HEK293 (cell line): ENCODE measurements around the gene COL24A1.

Source experiments
- KLF1 ChIP-seq: fragments of 450-650 bp; formaldehyde crosslinking; IDR thresholded peaks from 2 replicates; pipeline ENCODE4 v1.5.1; 2016; ENCODE audit warnings: missing biosample characterization, missing genetic modification characterization
- MZF1 ChIP-seq: fragments of 450-650 bp; formaldehyde crosslinking; IDR thresholded peaks from 2 replicates; pipeline ENCODE4 v1.5.1; 2017; ENCODE audit warnings: missing biosample characterization, missing genetic modification characterization, borderline replicate concordance
- RBAK ChIP-seq: fragments of 450-650 bp; formaldehyde crosslinking; IDR thresholded peaks from 2 replicates; pipeline ENCODE4 v1.5.1; 2016; ENCODE audit warnings: missing biosample characterization, missing genetic modification characterization
- SP2 ChIP-seq: fragments of 450-650 bp; formaldehyde crosslinking; IDR thresholded peaks from 2 replicates; pipeline ENCODE4 v1.5.1; 2016; ENCODE audit warnings: missing biosample characterization, missing genetic modification characterization
- YY2 ChIP-seq: fragments of 450-650 bp; formaldehyde crosslinking; IDR thresholded peaks from 2 replicates; pipeline ENCODE4 v1.5.1; 2016; ENCODE audit warnings: missing biosample characterization, missing genetic modification characterization
- ZBTB48 ChIP-seq: fragments of 450-650 bp; formaldehyde crosslinking; IDR thresholded peaks from 2 replicates; pipeline ENCODE4 v1.5.1; 2016; ENCODE audit warnings: missing biosample characterization, missing genetic modification characterization
- ZFP37 ChIP-seq: fragments of 450-650 bp; formaldehyde crosslinking; IDR thresholded peaks from 2 replicates; pipeline ENCODE4 v1.5.1; 2016; ENCODE audit warnings: missing biosample characterization, missing genetic modification characterization
- ZIC2 ChIP-seq: fragments of 450-650 bp; formaldehyde crosslinking; IDR thresholded peaks from 2 replicates; pipeline ENCODE4 v1.5.1; 2016; ENCODE audit warnings: missing biosample characterization, missing genetic modification characterization
- ZNF10 ChIP-seq: fragments of 450-650 bp; formaldehyde crosslinking; IDR thresholded peaks from 2 replicates; pipeline ENCODE4 v1.5.1; 2017; ENCODE audit warnings: missing biosample characterization, missing genetic modification characterization
- ZNF23 ChIP-seq: fragments of 450-650 bp; formaldehyde crosslinking; IDR thresholded peaks from 2 replicates; pipeline ENCODE4 v1.5.1; 2016; ENCODE audit warnings: missing biosample characterization, missing genetic modification characterization, borderline replicate concordance
- ZNF24 ChIP-seq: fragments of 450-650 bp; formaldehyde crosslinking; IDR thresholded peaks from 2 replicates; pipeline ENCODE4 v1.5.1; 2016; ENCODE audit warnings: missing biosample characterization, missing genetic modification characterization
- ZNF266 ChIP-seq: fragments of 450-650 bp; formaldehyde crosslinking; IDR thresholded peaks from 2 replicates; pipeline ENCODE4 v1.5.1; 2016; ENCODE audit warnings: missing biosample characterization, missing genetic modification characterization, low read depth
- ZNF350 ChIP-seq: fragments of 450-650 bp; formaldehyde crosslinking; IDR thresholded peaks from 2 replicates; pipeline ENCODE4 v1.5.0; 2017; ENCODE audit warnings: missing biosample characterization, mild to moderate bottlenecking, missing genetic modification characterization
- ZNF366 ChIP-seq: fragments of 450-650 bp; formaldehyde crosslinking; conservative IDR thresholded peaks from 2 replicates; pipeline ENCODE4 v1.5.1; 2016; ENCODE audit warnings: missing biosample characterization, missing genetic modification characterization
- ZNF585B ChIP-seq: fragments of 450-650 bp; formaldehyde crosslinking; IDR thresholded peaks from 2 replicates; pipeline ENCODE4 v1.5.1; 2016; ENCODE audit warnings: missing biosample characterization, missing genetic modification characterization
- ZNF596 ChIP-seq: fragments of 450-650 bp; IDR thresholded peaks from 2 replicates; pipeline ENCODE4 v1.5.0; 2018; ENCODE audit warnings: missing biosample characterization, mild to moderate bottlenecking, missing genetic modification characterization, moderate library complexity
- ZNF658 ChIP-seq: fragments of 450-650 bp; formaldehyde crosslinking; IDR thresholded peaks from 2 replicates; pipeline ENCODE4; 2016; ENCODE audit warnings: missing biosample characterization, missing genetic modification characterization
- ZNF747 ChIP-seq: fragments of 450-650 bp; formaldehyde crosslinking; IDR thresholded peaks from 2 replicates; pipeline ENCODE4 v1.5.1; 2016; ENCODE audit warnings: missing biosample characterization, missing genetic modification characterization
- ZNF768 ChIP-seq: fragments of 450-650 bp; formaldehyde crosslinking; IDR thresholded peaks from 2 replicates; pipeline ENCODE4 v1.5.1; 2018; ENCODE audit warnings: missing biosample characterization, mild to moderate bottlenecking, missing genetic modification characterization
- ZNF792 ChIP-seq: fragments of 450-650 bp; formaldehyde crosslinking; IDR thresholded peaks from 2 replicates; pipeline ENCODE4 v1.5.1; 2016; ENCODE audit warnings: missing biosample characterization, missing genetic modification characterization
- TF ChIP-seq, protein P1 (sequence below): fragments of 450-650 bp; formaldehyde crosslinking; conservative IDR thresholded peaks from 2 replicates; pipeline ENCODE4 v1.5.1; 2016; ENCODE audit warnings: low read depth, missing biosample characterization, missing genetic modification characterization
- TF ChIP-seq, protein P2 (sequence below): fragments of 450-650 bp; IDR thresholded peaks from 2 replicates; pipeline ENCODE4 v1.5.1; 2018; ENCODE audit warnings: missing biosample characterization, missing genetic modification characterization
- TF ChIP-seq, protein P3 (sequence below): fragments of 450-650 bp; formaldehyde crosslinking; IDR thresholded peaks from 2 replicates; pipeline ENCODE4 v1.5.1; 2016; ENCODE audit warnings: missing biosample characterization, missing genetic modification characterization
- TF ChIP-seq, protein P4 (sequence below): fragments of 450-650 bp; formaldehyde crosslinking; IDR thresholded peaks from 2 replicates; pipeline ENCODE4 v1.5.1; 2016; ENCODE audit warnings: missing biosample characterization, missing genetic modification characterization
- TF ChIP-seq, protein P5 (sequence below): fragments of 450-650 bp; formaldehyde crosslinking; IDR thresholded peaks from 2 replicates; pipeline ENCODE4 v1.5.1; 2016; ENCODE audit warnings: missing biosample characterization, missing genetic modification characterization
- TF ChIP-seq, protein P6 (sequence below): fragments of 450-650 bp; formaldehyde crosslinking; IDR thresholded peaks from 2 replicates; pipeline ENCODE4 v1.5.1; 2016; ENCODE audit warnings: missing biosample characterization, missing genetic modification characterization

The COL24A1 gene

DNA sequence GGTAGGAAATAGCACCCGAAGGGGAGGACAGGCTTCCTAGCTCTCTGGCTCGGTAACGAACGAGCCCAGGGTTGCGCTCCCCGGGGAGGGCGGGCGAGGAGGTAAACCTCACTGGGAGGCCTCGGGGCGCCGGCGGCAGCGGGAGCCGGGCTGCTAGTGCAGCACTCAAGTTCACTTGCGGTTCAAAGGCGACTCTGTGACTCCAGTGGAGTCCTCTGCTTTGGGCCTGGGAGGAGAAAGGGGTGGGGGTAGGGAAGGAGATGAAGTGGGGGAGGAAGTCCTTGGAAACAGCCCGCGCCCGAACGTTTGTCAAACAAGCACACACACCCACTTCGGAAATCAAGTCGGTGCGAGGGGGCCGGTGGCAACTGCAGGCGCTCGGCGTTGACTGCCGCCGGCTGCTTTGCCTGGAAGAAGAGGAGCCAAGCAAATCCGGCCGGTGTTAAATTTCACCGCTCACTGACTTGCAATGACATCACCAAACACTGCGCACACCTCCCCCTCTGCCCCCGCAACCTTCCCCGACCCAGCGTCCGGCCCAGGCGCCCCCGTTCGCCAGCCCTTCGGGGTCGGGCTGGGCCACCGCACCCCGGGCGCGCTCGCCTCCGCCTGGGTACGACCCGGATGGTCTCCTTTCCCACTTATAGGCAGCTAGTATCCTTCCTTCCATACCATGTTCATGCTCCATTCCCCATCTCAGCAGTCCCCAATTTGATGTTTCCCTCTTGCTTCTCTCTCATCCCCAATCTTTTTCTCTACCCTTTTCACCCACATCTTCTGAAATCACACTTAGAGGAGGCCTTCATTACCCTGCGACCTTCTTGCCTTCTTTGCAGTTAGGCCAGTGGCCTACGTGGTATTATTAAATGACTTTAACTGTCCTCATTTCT, at the start of gene COL24A1 (continued):
- TF ChIP-seq SP2 (tag by site-specific recombination), result 0 out of 2 replicates have a peak, but pooled peaks have one; percentile 27
- TF ChIP-seq RBAK (tag by site-specific recombination), result no peak
- peak; percentile 61; the same call in 1 of the 2 replicates for TF ChIP-seq ZIC2 (tag by site-specific recombination)
- no peak for TF ChIP-seq ZNF266 (tag by site-specific recombination)
- TF ChIP-seq, protein P1, sequence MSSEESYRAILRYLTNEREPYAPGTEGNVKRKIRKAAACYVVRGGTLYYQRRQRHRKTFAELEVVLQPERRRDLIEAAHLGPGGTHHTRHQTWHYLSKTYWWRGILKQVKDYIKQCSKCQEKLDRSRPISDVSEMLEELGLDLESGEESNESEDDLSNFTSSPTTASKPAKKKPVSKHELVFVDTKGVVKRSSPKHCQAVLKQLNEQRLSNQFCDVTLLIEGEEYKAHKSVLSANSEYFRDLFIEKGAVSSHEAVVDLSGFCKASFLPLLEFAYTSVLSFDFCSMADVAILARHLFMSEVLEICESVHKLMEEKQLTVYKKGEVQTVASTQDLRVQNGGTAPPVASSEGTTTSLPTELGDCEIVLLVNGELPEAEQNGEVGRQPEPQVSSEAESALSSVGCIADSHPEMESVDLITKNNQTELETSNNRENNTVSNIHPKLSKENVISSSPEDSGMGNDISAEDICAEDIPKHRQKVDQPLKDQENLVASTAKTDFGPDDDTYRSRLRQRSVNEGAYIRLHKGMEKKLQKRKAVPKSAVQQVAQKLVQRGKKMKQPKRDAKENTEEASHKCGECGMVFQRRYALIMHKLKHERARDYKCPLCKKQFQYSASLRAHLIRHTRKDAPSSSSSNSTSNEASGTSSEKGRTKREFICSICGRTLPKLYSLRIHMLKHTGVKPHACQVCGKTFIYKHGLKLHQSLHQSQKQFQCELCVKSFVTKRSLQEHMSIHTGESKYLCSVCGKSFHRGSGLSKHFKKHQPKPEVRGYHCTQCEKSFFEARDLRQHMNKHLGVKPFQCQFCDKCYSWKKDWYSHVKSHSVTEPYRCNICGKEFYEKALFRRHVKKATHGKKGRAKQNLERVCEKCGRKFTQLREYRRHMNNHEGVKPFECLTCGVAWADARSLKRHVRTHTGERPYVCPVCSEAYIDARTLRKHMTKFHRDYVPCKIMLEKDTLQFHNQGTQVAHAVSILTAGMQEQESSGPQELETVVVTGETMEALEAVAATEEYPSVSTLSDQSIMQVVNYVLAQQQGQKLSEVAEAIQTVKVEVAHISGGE (tag by site-specific recombination), result peak; percentile 48
- no peak for TF ChIP-seq ZNF585B
- 0 out of 2 replicates have a peak, but pooled peaks have one; percentile 69 for TF ChIP-seq ZFP37 (tag by site-specific recombination)
- TF ChIP-seq ZNF792 (tag by site-specific recombination), result no peak
- TF ChIP-seq, protein P2, sequence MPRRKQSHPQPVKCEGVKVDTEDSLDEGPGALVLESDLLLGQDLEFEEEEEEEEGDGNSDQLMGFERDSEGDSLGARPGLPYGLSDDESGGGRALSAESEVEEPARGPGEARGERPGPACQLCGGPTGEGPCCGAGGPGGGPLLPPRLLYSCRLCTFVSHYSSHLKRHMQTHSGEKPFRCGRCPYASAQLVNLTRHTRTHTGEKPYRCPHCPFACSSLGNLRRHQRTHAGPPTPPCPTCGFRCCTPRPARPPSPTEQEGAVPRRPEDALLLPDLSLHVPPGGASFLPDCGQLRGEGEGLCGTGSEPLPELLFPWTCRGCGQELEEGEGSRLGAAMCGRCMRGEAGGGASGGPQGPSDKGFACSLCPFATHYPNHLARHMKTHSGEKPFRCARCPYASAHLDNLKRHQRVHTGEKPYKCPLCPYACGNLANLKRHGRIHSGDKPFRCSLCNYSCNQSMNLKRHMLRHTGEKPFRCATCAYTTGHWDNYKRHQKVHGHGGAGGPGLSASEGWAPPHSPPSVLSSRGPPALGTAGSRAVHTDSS (tag by site-specific recombination), result no peak
- no peak for TF ChIP-seq ZNF658
- no peak for TF ChIP-seq ZNF747
- TF ChIP-seq ZNF366 (tag by site-specific recombination), result peak; percentile 79
- TF ChIP-seq ZNF596 (tag by site-specific recombination), result no peak
- TF ChIP-seq, protein P3, sequence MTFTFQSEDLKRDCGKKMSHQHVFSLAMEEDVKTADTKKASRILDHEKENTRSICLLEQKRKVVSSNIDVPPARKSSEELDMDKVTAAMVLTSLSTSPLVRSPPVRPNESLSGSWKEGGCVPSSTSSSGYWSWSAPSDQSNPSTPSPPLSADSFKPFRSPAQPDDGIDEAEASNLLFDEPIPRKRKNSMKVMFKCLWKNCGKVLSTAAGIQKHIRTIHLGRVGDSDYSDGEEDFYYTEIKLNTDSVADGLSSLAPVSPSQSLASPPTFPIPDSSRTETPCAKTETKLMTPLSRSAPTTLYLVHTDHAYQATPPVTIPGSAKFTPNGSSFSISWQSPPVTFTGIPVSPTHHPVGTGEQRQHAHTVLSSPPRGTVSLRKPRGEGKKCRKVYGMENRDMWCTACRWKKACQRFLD (tag by site-specific recombination), result no peak
- TF ChIP-seq ZNF10 (tag by site-specific recombination), result no peak
- TF ChIP-seq MZF1, result peak; percentile 78
- TF ChIP-seq KLF1, result peak; percentile 58
- no peak for TF ChIP-seq ZNF768 (tag by site-specific recombination)
- TF ChIP-seq ZNF24 (tag by site-specific recombination), result peak; percentile 46; the same call in 1 of the 2 replicates
- no peak for TF ChIP-seq ZBTB48 (tag by site-specific recombination)
- no peak for TF ChIP-seq ZNF350 (tag by site-specific recombination)
- TF ChIP-seq, protein P4, sequence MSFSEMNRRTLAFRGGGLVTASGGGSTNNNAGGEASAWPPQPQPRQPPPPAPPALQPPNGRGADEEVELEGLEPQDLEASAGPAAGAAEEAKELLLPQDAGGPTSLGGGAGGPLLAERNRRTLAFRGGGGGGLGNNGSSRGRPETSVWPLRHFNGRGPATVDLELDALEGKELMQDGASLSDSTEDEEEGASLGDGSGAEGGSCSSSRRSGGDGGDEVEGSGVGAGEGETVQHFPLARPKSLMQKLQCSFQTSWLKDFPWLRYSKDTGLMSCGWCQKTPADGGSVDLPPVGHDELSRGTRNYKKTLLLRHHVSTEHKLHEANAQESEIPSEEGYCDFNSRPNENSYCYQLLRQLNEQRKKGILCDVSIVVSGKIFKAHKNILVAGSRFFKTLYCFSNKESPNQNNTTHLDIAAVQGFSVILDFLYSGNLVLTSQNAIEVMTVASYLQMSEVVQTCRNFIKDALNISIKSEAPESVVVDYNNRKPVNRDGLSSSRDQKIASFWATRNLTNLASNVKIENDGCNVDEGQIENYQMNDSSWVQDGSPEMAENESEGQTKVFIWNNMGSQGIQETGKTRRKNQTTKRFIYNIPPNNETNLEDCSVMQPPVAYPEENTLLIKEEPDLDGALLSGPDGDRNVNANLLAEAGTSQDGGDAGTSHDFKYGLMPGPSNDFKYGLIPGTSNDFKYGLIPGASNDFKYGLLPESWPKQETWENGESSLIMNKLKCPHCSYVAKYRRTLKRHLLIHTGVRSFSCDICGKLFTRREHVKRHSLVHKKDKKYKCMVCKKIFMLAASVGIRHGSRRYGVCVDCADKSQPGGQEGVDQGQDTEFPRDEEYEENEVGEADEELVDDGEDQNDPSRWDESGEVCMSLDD (tag by site-specific recombination), result no peak
- TF ChIP-seq, protein P5, sequence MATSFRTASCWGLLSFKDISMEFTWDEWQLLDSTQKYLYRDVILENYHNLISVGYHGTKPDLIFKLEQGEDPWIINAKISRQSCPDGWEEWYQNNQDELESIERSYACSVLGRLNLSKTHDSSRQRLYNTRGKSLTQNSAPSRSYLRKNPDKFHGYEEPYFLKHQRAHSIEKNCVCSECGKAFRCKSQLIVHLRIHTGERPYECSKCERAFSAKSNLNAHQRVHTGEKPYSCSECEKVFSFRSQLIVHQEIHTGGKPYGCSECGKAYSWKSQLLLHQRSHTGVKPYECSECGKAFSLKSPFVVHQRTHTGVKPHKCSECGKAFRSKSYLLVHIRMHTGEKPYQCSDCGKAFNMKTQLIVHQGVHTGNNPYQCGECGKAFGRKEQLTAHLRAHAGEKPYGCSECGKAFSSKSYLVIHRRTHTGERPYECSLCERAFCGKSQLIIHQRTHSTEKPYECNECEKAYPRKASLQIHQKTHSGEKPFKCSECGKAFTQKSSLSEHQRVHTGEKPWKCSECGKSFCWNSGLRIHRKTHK (tag by site-specific recombination), result no peak
- no peak for TF ChIP-seq ZNF23 (tag by site-specific recombination)
- TF ChIP-seq, protein P6, sequence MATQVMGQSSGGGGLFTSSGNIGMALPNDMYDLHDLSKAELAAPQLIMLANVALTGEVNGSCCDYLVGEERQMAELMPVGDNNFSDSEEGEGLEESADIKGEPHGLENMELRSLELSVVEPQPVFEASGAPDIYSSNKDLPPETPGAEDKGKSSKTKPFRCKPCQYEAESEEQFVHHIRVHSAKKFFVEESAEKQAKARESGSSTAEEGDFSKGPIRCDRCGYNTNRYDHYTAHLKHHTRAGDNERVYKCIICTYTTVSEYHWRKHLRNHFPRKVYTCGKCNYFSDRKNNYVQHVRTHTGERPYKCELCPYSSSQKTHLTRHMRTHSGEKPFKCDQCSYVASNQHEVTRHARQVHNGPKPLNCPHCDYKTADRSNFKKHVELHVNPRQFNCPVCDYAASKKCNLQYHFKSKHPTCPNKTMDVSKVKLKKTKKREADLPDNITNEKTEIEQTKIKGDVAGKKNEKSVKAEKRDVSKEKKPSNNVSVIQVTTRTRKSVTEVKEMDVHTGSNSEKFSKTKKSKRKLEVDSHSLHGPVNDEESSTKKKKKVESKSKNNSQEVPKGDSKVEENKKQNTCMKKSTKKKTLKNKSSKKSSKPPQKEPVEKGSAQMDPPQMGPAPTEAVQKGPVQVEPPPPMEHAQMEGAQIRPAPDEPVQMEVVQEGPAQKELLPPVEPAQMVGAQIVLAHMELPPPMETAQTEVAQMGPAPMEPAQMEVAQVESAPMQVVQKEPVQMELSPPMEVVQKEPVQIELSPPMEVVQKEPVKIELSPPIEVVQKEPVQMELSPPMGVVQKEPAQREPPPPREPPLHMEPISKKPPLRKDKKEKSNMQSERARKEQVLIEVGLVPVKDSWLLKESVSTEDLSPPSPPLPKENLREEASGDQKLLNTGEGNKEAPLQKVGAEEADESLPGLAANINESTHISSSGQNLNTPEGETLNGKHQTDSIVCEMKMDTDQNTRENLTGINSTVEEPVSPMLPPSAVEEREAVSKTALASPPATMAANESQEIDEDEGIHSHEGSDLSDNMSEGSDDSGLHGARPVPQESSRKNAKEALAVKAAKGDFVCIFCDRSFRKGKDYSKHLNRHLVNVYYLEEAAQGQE, result no peak
- no peak for TF ChIP-seq YY2
